MCF 10A (cell line): ENCODE data around the gene UNC93A. TPM values are rescaled to one million over a fixed set of nuclear protein-coding genes. Genes with fewer than 3 reads are reported as not detected.
"Not testable (repeated sequence)": the region's sequence is repeated elsewhere in the genome, so short reads cannot be mapped to it uniquely, and the experiment has no call there.

Experiments used
- BruUV-seq: library from RNA; stranded (reverse); fragments of 400-500 nt; replicated peaks from 2 replicates; lab custom pipeline; 2021; lab: Mats Ljungman, UMichigan
- CTCF ChIA-PET: fragments of 300-600 bp; sonication (Branson Sonifier 250); formaldehyde crosslinking; extraction: SDS; loops from one replicate; lab custom pipeline; 2021; ENCODE audit warnings: antibody characterized with exemption, inconsistent platforms; lab: Yijun Ruan, JAX
- POLR2A ChIA-PET: fragments of 300-600, 350-650 bp; sonication (Branson Sonifier 250); formaldehyde crosslinking; extraction: SDS; loops from one replicate; lab custom pipeline; 2020; ENCODE audit warnings: antibody characterized with exemption, inconsistent platforms; lab: Yijun Ruan, JAX
- DNase-seq: peaks from one replicate; pipeline ENCODE4 v3.0.0-alpha.2; 2018; ENCODE audit not compliant: unreplicated experiment
- H3K27ac Mint-ChIP-seq: one replicate; pipeline ENCODE4 v1.8.0; 2022; ENCODE audit warnings: mild to moderate bottlenecking, low read depth, mixed read lengths; ENCODE audit not compliant: unreplicated experiment
- H3K27me3 Mint-ChIP-seq: one replicate; pipeline ENCODE4 v1.8.0; 2022; ENCODE audit warnings: mixed read lengths; ENCODE audit not compliant: insufficient read depth, unreplicated experiment
- H3K36me3 Mint-ChIP-seq: one replicate; pipeline ENCODE4 v1.8.0; 2022; ENCODE audit warnings: mild to moderate bottlenecking, moderate library complexity, mixed read lengths; ENCODE audit not compliant: insufficient read depth, unreplicated experiment
- H3K4me1 Mint-ChIP-seq: one replicate; pipeline ENCODE4 v1.8.0; 2022; ENCODE audit warnings: mixed read lengths; ENCODE audit not compliant: insufficient read depth, unreplicated experiment
- H3K4me3 Mint-ChIP-seq: one replicate; pipeline ENCODE4 v1.8.0; 2022; ENCODE audit warnings: mild to moderate bottlenecking, moderate library complexity, mixed read lengths; ENCODE audit not compliant: unreplicated experiment
- H3K9me3 Mint-ChIP-seq: one replicate; pipeline ENCODE4 v1.8.0; 2022; ENCODE audit warnings: mixed read lengths; ENCODE audit not compliant: unreplicated experiment
- intact Hi-C: fragments of 100-400 bp; cut with micrococcal nuclease; formaldehyde crosslinking; loops from 2 replicates; pipeline ENCODE4 v1.14.1; 2022
- total RNA-seq: library from RNA; stranded (reverse); gene quantifications from 2 replicates; pipeline ENCODE4 v1.2.3, GENCODE V29; 2022
- TF ChIP-seq, protein P1 (sequence below): fragments of 200-600 bp; IDR thresholded peaks from one replicate; pipeline ENCODE4 v1.8.0; 2022; ENCODE audit warnings: antibody characterized with exemption, mild to moderate bottlenecking; ENCODE audit not compliant: unreplicated experiment

UNC93A gene
- total RNA-seq, 1 experiment from 2014 or later: not detected

DNA sequence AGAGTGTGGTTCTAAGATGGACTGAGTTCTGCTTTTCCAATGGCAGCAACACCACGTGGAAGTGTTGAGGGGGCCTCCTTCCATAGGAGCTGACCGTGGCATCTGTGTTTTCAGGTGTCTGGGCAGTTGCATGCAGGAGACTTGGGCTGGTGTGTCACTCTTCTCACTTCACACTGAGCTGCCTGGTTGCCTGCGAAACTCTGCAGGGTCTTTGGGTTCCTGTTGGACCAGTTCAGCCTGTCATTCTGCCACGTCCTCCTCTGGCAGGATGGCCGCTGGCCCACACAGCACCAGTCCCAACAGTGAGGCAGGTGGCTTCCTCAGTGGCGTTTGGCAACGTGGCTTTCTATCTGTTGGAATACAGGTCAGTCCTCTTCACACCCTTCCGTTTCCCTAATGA, 16.1 kb upstream of the UNC93A start:
- H3K4me1 Mint-ChIP-seq: no peaks in the 10 kb centered on the region
- no peak overlapping the region for H3K4me3 Mint-ChIP-seq
- no TSS peak for BruUV-seq
- no peak for DNase-seq
- H3K27me3 Mint-ChIP-seq: peaks cover 61% of the 10 kb centered on the region
- TF ChIP-seq, protein P1, sequence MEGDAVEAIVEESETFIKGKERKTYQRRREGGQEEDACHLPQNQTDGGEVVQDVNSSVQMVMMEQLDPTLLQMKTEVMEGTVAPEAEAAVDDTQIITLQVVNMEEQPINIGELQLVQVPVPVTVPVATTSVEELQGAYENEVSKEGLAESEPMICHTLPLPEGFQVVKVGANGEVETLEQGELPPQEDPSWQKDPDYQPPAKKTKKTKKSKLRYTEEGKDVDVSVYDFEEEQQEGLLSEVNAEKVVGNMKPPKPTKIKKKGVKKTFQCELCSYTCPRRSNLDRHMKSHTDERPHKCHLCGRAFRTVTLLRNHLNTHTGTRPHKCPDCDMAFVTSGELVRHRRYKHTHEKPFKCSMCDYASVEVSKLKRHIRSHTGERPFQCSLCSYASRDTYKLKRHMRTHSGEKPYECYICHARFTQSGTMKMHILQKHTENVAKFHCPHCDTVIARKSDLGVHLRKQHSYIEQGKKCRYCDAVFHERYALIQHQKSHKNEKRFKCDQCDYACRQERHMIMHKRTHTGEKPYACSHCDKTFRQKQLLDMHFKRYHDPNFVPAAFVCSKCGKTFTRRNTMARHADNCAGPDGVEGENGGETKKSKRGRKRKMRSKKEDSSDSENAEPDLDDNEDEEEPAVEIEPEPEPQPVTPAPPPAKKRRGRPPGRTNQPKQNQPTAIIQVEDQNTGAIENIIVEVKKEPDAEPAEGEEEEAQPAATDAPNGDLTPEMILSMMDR: no peak
- no peaks in the 10 kb centered on the region for H3K9me3 Mint-ChIP-seq
- no peak overlapping the region for H3K27ac Mint-ChIP-seq
- peaks cover 6% of the 10 kb centered on the region for H3K36me3 Mint-ChIP-seq
- intact Hi-C loops: no loop called here
- POLR2A ChIA-PET: no interaction called here
- CTCF ChIA-PET: no interaction called here

DNA sequence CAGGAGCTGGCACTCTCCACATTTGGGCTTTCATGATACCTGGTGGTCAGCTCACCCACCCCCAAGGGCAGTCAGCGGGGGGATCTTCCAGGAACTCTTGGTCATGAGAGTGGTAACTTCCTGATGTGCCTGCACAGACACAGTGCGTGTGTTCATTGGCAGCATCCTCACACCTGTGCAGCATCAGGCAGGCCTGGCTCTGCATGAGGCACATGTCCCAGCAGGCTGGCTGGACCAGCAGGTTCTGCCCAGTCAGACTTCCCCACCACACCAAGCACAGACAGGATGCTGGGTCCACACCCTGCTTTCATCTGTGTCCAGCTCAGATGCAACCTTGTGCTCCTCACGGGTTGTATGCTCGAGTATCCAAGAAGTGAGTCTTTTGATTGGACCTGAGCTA, 15.7 kb upstream of the UNC93A start:
- no peak for DNase-seq
- Mint-ChIP-seq H3K27me3 (peaks cover 65% of the 10 kb centered on the region), H3K9me3 (no peaks in the 10 kb centered on the region), H3K36me3 (peaks cover 6% of the 10 kb centered on the region), H3K4me3 (no peak overlapping the region), H3K4me1 (no peaks in the 10 kb centered on the region), H3K27ac (no peak overlapping the region)
- intact Hi-C loops: no loop called here
- BruUV-seq: no TSS peak
- ChIA-PET CTCF (no interaction called here), POLR2A (no interaction called here)
- TF ChIP-seq, protein P1: no peak

DNA sequence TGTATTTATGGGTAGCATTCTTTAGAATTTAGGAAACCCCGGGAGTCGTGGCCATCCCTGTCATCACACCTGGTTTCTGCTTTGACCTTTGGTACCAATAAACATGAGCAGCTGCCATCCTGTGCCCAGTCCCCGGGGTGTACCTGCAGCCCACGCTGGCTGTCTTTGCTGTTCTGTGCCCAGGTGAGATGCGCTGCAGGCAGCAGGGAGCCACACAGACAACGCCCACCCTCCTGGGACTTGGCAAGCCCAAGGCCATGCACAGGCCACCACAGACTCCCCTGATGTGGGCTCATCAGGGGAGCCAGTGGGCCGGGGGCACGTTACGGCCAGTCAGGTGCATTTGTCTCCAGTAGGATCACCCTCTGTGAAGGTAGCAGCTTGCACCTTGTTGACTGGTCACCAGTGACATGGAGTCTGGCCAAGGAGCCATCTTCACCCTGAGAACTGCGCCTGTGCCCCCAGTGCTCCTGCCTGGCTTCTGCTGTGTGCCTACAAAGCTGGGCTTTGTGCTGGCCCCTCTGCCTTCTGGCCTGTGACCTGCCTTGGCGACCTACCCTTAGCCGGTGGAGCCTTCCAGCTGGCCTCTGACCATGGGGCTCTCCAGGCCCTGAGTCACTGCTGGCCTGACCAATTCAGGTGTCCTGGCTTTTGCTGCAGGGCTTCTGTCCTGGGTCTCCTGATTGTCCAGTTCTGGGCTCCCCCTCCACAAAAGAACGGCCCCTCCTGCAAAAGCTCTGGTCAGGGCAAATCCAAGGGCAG, 14.2 kb upstream of the UNC93A start:
- intact Hi-C loops: no loop called here
- H3K27ac Mint-ChIP-seq: no peak overlapping the region
- BruUV-seq: no TSS peak
- no peaks in the 10 kb centered on the region for H3K9me3 Mint-ChIP-seq
- no peak for DNase-seq
- TF ChIP-seq, protein P1: no peak
- peaks cover 6% of the 10 kb centered on the region for H3K36me3 Mint-ChIP-seq
- ChIA-PET POLR2A (no interaction called here), CTCF (no interaction called here)
- H3K27me3 Mint-ChIP-seq: peaks cover 80% of the 10 kb centered on the region
- no peak overlapping the region for H3K4me3 Mint-ChIP-seq
- H3K4me1 Mint-ChIP-seq: no peaks in the 10 kb centered on the region

DNA sequence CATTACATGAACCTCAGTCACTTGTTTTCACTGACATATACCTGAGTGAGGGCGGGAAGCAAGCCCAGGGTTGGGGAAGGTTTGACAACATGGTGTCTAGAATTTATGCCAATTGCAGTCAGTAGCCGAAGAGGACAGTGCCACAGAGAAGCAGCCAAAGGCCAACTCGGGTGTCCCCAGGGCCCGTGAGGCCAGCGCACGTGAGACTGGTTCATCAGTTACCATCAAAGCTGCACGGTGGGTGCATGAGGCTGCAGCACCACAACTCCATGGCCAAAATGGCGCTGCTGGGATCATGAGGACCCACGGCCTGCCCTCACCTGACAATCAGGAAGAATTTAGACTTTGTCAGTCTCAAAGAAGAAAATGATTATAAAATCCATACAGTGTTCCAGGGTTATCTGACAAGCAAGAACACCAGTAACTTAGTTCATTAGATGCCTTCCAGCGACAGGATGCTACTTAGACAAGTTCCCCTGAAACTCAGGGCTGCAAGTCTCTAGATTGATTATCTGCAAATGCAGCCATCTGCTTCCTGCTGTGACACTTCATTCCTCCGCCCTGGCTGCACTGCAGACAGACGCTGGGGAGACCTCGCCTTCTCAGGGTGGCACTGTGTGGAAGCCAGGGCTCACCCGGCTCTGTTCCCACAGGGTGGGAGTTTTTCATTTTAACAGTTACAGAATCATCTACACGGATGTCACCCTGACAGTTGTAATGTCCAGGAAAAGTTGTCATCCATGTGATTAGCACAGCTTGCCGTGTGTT, 12.8 kb upstream of the UNC93A start:
- H3K27me3 Mint-ChIP-seq: peaks cover 94% of the 10 kb centered on the region
- H3K36me3 Mint-ChIP-seq, BruUV-seq, H3K4me3 Mint-ChIP-seq, intact Hi-C loops, H3K9me3 Mint-ChIP-seq, H3K27ac Mint-ChIP-seq, POLR2A ChIA-PET, H3K4me1 Mint-ChIP-seq, DNase-seq: not testable (repeated sequence)
- CTCF ChIA-PET: interaction anchor here (0.6 kb wide), 1 partner anchor 1338 kb away, joined by 3 read pairs; no protein-coding TSS in a partner anchor
